GM23248 (cell line): ENCODE data around the gene MCOLN3. TPM values are rescaled to one million over a fixed set of nuclear protein-coding genes. Genes with fewer than 3 reads are reported as not detected.

Experiments used
- DNase-seq: peaks from one replicate; pipeline ENCODE4 v3.0.0-alpha.2; 2015
- H2AFZ ChIP-seq: fragments of 200-600 bp; sonication (generic); 2 replicates; pipeline ENCODE4 v1.6.1; 2016; ENCODE audit warnings: antibody characterized with exemption
- H3F3A ChIP-seq: fragments of 200-600 bp; sonication (generic); 2 replicates; pipeline ENCODE4 v1.6.1; 2016; ENCODE audit warnings: mild to moderate bottlenecking, antibody characterized with exemption, mixed run types; ENCODE audit not compliant: insufficient read depth
- H3K27ac ChIP-seq: fragments of 200-600 bp; sonication (generic); 2 replicates; pipeline ENCODE4 v1.5.1; 2016; ENCODE audit warnings: mild to moderate bottlenecking
- H3K27me3 ChIP-seq: fragments of 200-600 bp; sonication (generic); replicated peaks from 2 replicates; pipeline ENCODE4 v1.6.1; 2016; ENCODE audit warnings: mild to moderate bottlenecking; ENCODE audit not compliant: insufficient read depth
- H3K36me3 ChIP-seq: fragments of 200-600 bp; sonication (generic); 2 replicates; pipeline ENCODE4 v1.6.1; 2016; ENCODE audit warnings: low read depth, mild to moderate bottlenecking
- H3K4me1 ChIP-seq: fragments of 200-600 bp; sonication (generic); 2 replicates; pipeline ENCODE4 v1.6.1; 2016; ENCODE audit warnings: mild to moderate bottlenecking; ENCODE audit not compliant: insufficient read depth
- H3K4me2 ChIP-seq: fragments of 200-600 bp; sonication (generic); one replicate; pipeline ENCODE4 v1.6.1; 2016; ENCODE audit warnings: mild to moderate bottlenecking; ENCODE audit not compliant: unreplicated experiment
- H3K4me3 ChIP-seq: fragments of 200-600 bp; sonication (generic); 2 replicates; pipeline ENCODE4 v1.5.1; 2016; ENCODE audit warnings: mild to moderate bottlenecking
- H3K79me2 ChIP-seq: fragments of 200-600 bp; sonication (generic); 2 replicates; pipeline ENCODE4 v1.6.1; 2016; ENCODE audit warnings: mild to moderate bottlenecking; ENCODE audit not compliant: insufficient read depth
- H3K9ac ChIP-seq: fragments of 200-600 bp; sonication (generic); 2 replicates; pipeline ENCODE4 v1.6.1; 2016; ENCODE audit warnings: mild to moderate bottlenecking
- H3K9me2 ChIP-seq: fragments of 200-600 bp; sonication (generic); 2 replicates; pipeline ENCODE4 v1.6.1; 2016; ENCODE audit warnings: mixed run types, mild to moderate bottlenecking, moderate library complexity; ENCODE audit not compliant: insufficient read depth
- H3K9me3 ChIP-seq: fragments of 200-600 bp; sonication (generic); one replicate; pipeline ENCODE4 v1.6.1; 2017; ENCODE audit warnings: low read depth
- H4K20me1 ChIP-seq: fragments of 200-600 bp; sonication (generic); 2 replicates; pipeline ENCODE4 v1.6.0; 2016; ENCODE audit not compliant: insufficient read depth
- EZH2 ChIP-seq: fragments of 200-600 bp; sonication (generic); IDR thresholded peaks from 2 replicates; pipeline ENCODE4 v1.6.1; 2018; ENCODE audit warnings: antibody characterized with exemption, mild to moderate bottlenecking; ENCODE audit not compliant: insufficient read depth, poor library complexity, severe bottlenecking
- EZH2phosphoT487 ChIP-seq: fragments of 200-600 bp; sonication (generic); IDR thresholded peaks from 2 replicates; pipeline ENCODE4 v1.6.1; 2018; ENCODE audit warnings: antibody characterized with exemption, moderate library complexity, mild to moderate bottlenecking, low read depth; ENCODE audit not compliant: insufficient read depth
- WGBS, 2 experiments: methylation state at CpG; one replicate each; pipeline ENCODE4 v1.1.6; 2015 to 2017; ENCODE audit warnings: low lambda C conversion rate in 2 of 2, low coverage in 1 of 2; ENCODE audit errors: missing lambda C conversion rate in 2 of 2; 5-methylcytosine and 5-hydroxymethylcytosine counted together
- in situ Hi-C: fragments of 300-500 bp; cut with MboI; formaldehyde crosslinking; loops from 2 replicates; pipeline ENCODE4 v1.15.0; 2020
- polyA plus RNA-seq: library from polyadenylated mRNA; unstranded; fragments of >200 nt; fragmentation: Nextera tagmentation; extraction: Ambion mirVana; gene quantifications from 2 replicates; pipeline ENCODE4 v1.2.1, GENCODE V29; 2016
- total RNA-seq: library from RNA; depleted of rRNA; stranded (reverse); fragments of >200 nt; shearing (Covaris generic); gene quantifications from 2 replicates; pipeline ENCODE4 v1.2.3, GENCODE V29; 2014; rRNA removed

The MCOLN3 gene
- total and polyA plus RNA-seq, 2 experiments from 2014 or later = 0.54 to 1.0 TPM

- H3K27me3 ChIP-seq = no peaks in the 10 kb centered on the region
- WGBS, 2 experiments = 62 to 67% methylated on average over 1 of the region's 1 CpG
- H3K4me1 ChIP-seq = no peaks in the 10 kb centered on the region
- H3K4me2 ChIP-seq = no peak overlapping the region
- no peak overlapping the region for H2AFZ ChIP-seq
- in situ Hi-C loops = no loop called here
- no peaks in the 10 kb centered on the region for H3K79me2 ChIP-seq
- no peak overlapping the region for H3K27ac ChIP-seq
- no peak for DNase-seq
- no peaks in the 10 kb centered on the region for H3K9me2 ChIP-seq
- H3K9me3 ChIP-seq = no peaks in the 10 kb centered on the region
- no peak overlapping the region for H3K9ac ChIP-seq
- H3K36me3 ChIP-seq = no peaks in the 10 kb centered on the region
- H3K4me3 ChIP-seq = no peak overlapping the region
- no peaks in the 10 kb centered on the region for H4K20me1 ChIP-seq
- TF ChIP-seq EZH2phosphoT487 = no peak
- no peak for TF ChIP-seq EZH2
- H3F3A ChIP-seq = no peaks in the 10 kb centered on the region
These were observed 80.2 kb downstream of the MCOLN3 start for GRCh38 chr1:84968101-84968500.

Other genes with a start within 250 kb of the MCOLN3 start
- 0.32 and 1.1 TPM in 2 replicates for gene LPAR3, start 155.3 kb downstream of the MCOLN3 start, total RNA-seq
- gene LPAR3, start 155.3 kb downstream of the MCOLN3 start, polyA plus RNA-seq = not detected in 2 replicates
- 1.0 TPM in 1 of 2 replicates, not detected in the other for gene MCOLN2, start 51.4 kb downstream of the MCOLN3 start, total RNA-seq
- gene MCOLN2, start 51.4 kb downstream of the MCOLN3 start, polyA plus RNA-seq = 0.25 and 0.31 TPM in 2 replicates
- 4.8 and 6.7 TPM in 2 replicates for gene SYDE2, start 152.5 kb upstream of the MCOLN3 start, total RNA-seq
- gene SYDE2, start 152.5 kb upstream of the MCOLN3 start, polyA plus RNA-seq = 1.4 TPM in 2 replicates
- gene C1orf52, start 211.2 kb upstream of the MCOLN3 start, total RNA-seq = 26.7 and 30.9 TPM in 2 replicates
- gene C1orf52, start 211.2 kb upstream of the MCOLN3 start, polyA plus RNA-seq = 72.4 and 76.4 TPM in 2 replicates
- 45.5 and 51.4 TPM in 2 replicates for gene BCL10, start 228.1 kb upstream of the MCOLN3 start, total RNA-seq
- 70.7 and 74.2 TPM in 2 replicates for gene BCL10, start 228.1 kb upstream of the MCOLN3 start, polyA plus RNA-seq